GM23338 (cell line): ENCODE data around the gene LRP1B. TPM values are rescaled to one million over a fixed set of nuclear protein-coding genes. Genes with fewer than 3 reads are reported as not detected.
A peak's percentile ranks its signal among the peaks of the same experiment; 100 is the strongest.

ENCODE experiments used
- ATAC-seq: fragments of 200-7000 bp; cut with Tn5 transposase; 3 replicates; pipeline ENCODE4 v1.9.1; 2020
- DNase-seq: peaks from one replicate; pipeline ENCODE4 v3.0.0-alpha.2; 2015; ENCODE audit warnings: low spot score
- H2AFZ ChIP-seq: fragments of 200-600 bp; sonication (generic); 2 replicates; pipeline ENCODE4 v1.8.0; 2016; ENCODE audit warnings: antibody characterized with exemption, mild to moderate bottlenecking, moderate library complexity
- H3F3A ChIP-seq: fragments of 200-600 bp; sonication (generic); replicated peaks from 2 replicates; pipeline ENCODE4 v1.8.0; 2017; ENCODE audit warnings: antibody characterized with exemption, mixed run types, low read depth
- H3K27ac ChIP-seq: fragments of 200-600 bp; sonication (generic); 2 replicates; pipeline ENCODE4 v1.6.1; 2016; ENCODE audit warnings: low read depth
- H3K27me3 ChIP-seq: fragments of 200-600 bp; sonication (generic); 2 replicates; pipeline ENCODE4 v1.8.0; 2016; ENCODE audit warnings: mild to moderate bottlenecking, mixed run types, moderate library complexity; ENCODE audit not compliant: insufficient read depth
- H3K36me3 ChIP-seq: fragments of 200-600 bp; sonication (generic); 2 replicates; pipeline ENCODE4 v1.8.0; 2016; ENCODE audit warnings: mild to moderate bottlenecking; ENCODE audit not compliant: insufficient read depth
- H3K4me1 ChIP-seq: fragments of 200-600 bp; sonication (generic); 2 replicates; pipeline ENCODE4 v1.8.0; 2016; ENCODE audit warnings: mild to moderate bottlenecking, moderate library complexity; ENCODE audit not compliant: insufficient read depth
- H3K4me2 ChIP-seq: fragments of 200-600 bp; sonication (generic); 2 replicates; pipeline ENCODE4 v1.7.1; 2017; ENCODE audit warnings: mixed run types
- H3K4me3 ChIP-seq: fragments of 200-600 bp; sonication (generic); 2 replicates; pipeline ENCODE4 v1.6.1; 2016; ENCODE audit warnings: mixed run types
- H3K79me2 ChIP-seq: fragments of 200-600 bp; sonication (generic); replicated peaks from 2 replicates; pipeline ENCODE4 v1.8.0; 2017; ENCODE audit warnings: mild to moderate bottlenecking; ENCODE audit not compliant: insufficient read depth
- H3K9me2 ChIP-seq: fragments of 200-600 bp; sonication (generic); 2 replicates; pipeline ENCODE4 v1.8.0; 2017; ENCODE audit not compliant: insufficient read depth
- H4K20me1 ChIP-seq: fragments of 200-600 bp; sonication (generic); replicated peaks from 2 replicates; pipeline ENCODE4 v1.8.0; 2017; ENCODE audit warnings: mild to moderate bottlenecking; ENCODE audit not compliant: insufficient read depth
- H3K27ac Mint-ChIP-seq: 2 replicates; pipeline ENCODE4 v1.8.0; 2020; ENCODE audit warnings: inconsistent platforms, mild to moderate bottlenecking, moderate library complexity, mixed read lengths
- H3K27me3 Mint-ChIP-seq: 3 replicates; pipeline ENCODE4 v1.8.0; 2022; ENCODE audit warnings: low read depth, mild to moderate bottlenecking, moderate library complexity, mixed read lengths, inconsistent platforms; ENCODE audit not compliant: insufficient read depth, poor library complexity
- H3K36me3 Mint-ChIP-seq: 3 replicates; pipeline ENCODE4 v1.8.0; 2021; ENCODE audit warnings: low read depth, mild to moderate bottlenecking, inconsistent platforms, moderate library complexity, mixed read lengths
- H3K4me1 Mint-ChIP-seq: 3 replicates; pipeline ENCODE4 v1.8.0; 2020; ENCODE audit warnings: mild to moderate bottlenecking, inconsistent platforms, mixed read lengths
- H3K4me3 Mint-ChIP-seq: 3 replicates; pipeline ENCODE4 v1.8.0; 2021; ENCODE audit warnings: moderate library complexity, mild to moderate bottlenecking, inconsistent platforms, mixed read lengths
- H3K9me3 Mint-ChIP-seq: 3 replicates; pipeline ENCODE4 v1.8.0; 2020; ENCODE audit warnings: moderate library complexity, mild to moderate bottlenecking, inconsistent platforms, mixed read lengths
- NANOG ChIP-seq: IDR thresholded peaks from 2 replicates; pipeline ENCODE4 v1.6.1; 2016; ENCODE audit warnings: antibody characterized with exemption, borderline replicate concordance
- STAT1 ChIP-seq: IDR thresholded peaks from one replicate; pipeline ENCODE4 v1.6.1; 2016; ENCODE audit warnings: antibody characterized with exemption; ENCODE audit not compliant: unreplicated experiment
- polyA plus RNA-seq: library from polyadenylated mRNA; unstranded; fragments of >200 nt; fragmentation: Nextera tagmentation; extraction: Ambion mirVana; gene quantifications from 2 replicates; pipeline ENCODE4 v1.2.1, GENCODE V29; 2016
- total RNA-seq: library from RNA; depleted of rRNA; stranded (reverse); fragments of >200 nt; shearing (Covaris generic); gene quantifications from 2 replicates; pipeline ENCODE4 v1.2.3, GENCODE V29; 2014
- TF ChIP-seq, protein P1 (sequence below): IDR thresholded peaks from one replicate; pipeline ENCODE4 v1.6.1; 2018; ENCODE audit warnings: antibody characterized with exemption; ENCODE audit not compliant: unreplicated experiment
- TF ChIP-seq, protein P2 (sequence below): fragments of 250-450 bp; sonication (Bioruptor Pico); IDR thresholded peaks from 2 replicates; pipeline ENCODE4 v1.5.0; 2020; ENCODE audit warnings: mild to moderate bottlenecking, moderate library complexity
- TF ChIP-seq, protein P3 (sequence below): IDR thresholded peaks from 2 replicates; pipeline ENCODE4 v1.6.1; 2016; ENCODE audit warnings: antibody characterized with exemption

LRP1B gene
- total and polyA plus RNA-seq, 2 experiments from 2014 or later, result 0.15 to 0.97 TPM

DNA sequence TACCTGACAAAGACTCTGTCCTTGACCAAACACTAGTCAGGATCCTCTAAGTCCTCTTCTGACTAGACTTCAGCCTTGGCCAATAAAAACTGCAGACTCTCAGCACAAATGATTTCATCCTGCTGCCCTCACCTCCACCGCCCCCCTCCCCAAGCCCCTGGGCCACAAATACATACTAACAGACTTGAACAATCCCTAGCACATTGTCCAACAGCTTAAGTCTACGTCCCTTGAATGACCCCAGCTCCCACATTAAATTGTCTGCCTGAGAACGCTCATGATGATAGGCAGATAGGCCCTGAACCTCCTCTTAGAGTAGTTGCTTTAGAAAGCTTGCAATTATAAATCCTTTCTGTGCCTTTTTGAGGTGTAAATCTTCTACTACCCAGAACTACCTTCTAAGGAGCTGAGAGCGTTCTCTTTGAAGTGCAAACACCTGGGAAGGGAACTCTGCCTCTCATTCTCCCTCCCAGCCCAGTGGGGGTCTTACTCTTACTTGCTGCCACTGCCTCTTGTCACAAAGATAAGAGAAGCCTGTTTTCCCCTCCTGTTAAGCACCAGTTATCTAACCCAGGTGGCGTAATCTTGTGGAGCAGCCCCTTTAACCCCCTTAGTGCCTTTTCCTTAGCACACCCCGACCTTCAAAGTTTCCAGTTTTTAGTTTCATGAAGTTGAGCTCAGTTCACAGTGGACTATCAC is 1225.6 kb downstream of the LRP1B start:
- no peaks in the 10 kb centered on the region for H3K36me3 Mint-ChIP-seq
- H3F3A ChIP-seq, result no peaks in the 10 kb centered on the region
- TF ChIP-seq, protein P1, sequence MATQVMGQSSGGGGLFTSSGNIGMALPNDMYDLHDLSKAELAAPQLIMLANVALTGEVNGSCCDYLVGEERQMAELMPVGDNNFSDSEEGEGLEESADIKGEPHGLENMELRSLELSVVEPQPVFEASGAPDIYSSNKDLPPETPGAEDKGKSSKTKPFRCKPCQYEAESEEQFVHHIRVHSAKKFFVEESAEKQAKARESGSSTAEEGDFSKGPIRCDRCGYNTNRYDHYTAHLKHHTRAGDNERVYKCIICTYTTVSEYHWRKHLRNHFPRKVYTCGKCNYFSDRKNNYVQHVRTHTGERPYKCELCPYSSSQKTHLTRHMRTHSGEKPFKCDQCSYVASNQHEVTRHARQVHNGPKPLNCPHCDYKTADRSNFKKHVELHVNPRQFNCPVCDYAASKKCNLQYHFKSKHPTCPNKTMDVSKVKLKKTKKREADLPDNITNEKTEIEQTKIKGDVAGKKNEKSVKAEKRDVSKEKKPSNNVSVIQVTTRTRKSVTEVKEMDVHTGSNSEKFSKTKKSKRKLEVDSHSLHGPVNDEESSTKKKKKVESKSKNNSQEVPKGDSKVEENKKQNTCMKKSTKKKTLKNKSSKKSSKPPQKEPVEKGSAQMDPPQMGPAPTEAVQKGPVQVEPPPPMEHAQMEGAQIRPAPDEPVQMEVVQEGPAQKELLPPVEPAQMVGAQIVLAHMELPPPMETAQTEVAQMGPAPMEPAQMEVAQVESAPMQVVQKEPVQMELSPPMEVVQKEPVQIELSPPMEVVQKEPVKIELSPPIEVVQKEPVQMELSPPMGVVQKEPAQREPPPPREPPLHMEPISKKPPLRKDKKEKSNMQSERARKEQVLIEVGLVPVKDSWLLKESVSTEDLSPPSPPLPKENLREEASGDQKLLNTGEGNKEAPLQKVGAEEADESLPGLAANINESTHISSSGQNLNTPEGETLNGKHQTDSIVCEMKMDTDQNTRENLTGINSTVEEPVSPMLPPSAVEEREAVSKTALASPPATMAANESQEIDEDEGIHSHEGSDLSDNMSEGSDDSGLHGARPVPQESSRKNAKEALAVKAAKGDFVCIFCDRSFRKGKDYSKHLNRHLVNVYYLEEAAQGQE, result no peak
- TF ChIP-seq, protein P2, sequence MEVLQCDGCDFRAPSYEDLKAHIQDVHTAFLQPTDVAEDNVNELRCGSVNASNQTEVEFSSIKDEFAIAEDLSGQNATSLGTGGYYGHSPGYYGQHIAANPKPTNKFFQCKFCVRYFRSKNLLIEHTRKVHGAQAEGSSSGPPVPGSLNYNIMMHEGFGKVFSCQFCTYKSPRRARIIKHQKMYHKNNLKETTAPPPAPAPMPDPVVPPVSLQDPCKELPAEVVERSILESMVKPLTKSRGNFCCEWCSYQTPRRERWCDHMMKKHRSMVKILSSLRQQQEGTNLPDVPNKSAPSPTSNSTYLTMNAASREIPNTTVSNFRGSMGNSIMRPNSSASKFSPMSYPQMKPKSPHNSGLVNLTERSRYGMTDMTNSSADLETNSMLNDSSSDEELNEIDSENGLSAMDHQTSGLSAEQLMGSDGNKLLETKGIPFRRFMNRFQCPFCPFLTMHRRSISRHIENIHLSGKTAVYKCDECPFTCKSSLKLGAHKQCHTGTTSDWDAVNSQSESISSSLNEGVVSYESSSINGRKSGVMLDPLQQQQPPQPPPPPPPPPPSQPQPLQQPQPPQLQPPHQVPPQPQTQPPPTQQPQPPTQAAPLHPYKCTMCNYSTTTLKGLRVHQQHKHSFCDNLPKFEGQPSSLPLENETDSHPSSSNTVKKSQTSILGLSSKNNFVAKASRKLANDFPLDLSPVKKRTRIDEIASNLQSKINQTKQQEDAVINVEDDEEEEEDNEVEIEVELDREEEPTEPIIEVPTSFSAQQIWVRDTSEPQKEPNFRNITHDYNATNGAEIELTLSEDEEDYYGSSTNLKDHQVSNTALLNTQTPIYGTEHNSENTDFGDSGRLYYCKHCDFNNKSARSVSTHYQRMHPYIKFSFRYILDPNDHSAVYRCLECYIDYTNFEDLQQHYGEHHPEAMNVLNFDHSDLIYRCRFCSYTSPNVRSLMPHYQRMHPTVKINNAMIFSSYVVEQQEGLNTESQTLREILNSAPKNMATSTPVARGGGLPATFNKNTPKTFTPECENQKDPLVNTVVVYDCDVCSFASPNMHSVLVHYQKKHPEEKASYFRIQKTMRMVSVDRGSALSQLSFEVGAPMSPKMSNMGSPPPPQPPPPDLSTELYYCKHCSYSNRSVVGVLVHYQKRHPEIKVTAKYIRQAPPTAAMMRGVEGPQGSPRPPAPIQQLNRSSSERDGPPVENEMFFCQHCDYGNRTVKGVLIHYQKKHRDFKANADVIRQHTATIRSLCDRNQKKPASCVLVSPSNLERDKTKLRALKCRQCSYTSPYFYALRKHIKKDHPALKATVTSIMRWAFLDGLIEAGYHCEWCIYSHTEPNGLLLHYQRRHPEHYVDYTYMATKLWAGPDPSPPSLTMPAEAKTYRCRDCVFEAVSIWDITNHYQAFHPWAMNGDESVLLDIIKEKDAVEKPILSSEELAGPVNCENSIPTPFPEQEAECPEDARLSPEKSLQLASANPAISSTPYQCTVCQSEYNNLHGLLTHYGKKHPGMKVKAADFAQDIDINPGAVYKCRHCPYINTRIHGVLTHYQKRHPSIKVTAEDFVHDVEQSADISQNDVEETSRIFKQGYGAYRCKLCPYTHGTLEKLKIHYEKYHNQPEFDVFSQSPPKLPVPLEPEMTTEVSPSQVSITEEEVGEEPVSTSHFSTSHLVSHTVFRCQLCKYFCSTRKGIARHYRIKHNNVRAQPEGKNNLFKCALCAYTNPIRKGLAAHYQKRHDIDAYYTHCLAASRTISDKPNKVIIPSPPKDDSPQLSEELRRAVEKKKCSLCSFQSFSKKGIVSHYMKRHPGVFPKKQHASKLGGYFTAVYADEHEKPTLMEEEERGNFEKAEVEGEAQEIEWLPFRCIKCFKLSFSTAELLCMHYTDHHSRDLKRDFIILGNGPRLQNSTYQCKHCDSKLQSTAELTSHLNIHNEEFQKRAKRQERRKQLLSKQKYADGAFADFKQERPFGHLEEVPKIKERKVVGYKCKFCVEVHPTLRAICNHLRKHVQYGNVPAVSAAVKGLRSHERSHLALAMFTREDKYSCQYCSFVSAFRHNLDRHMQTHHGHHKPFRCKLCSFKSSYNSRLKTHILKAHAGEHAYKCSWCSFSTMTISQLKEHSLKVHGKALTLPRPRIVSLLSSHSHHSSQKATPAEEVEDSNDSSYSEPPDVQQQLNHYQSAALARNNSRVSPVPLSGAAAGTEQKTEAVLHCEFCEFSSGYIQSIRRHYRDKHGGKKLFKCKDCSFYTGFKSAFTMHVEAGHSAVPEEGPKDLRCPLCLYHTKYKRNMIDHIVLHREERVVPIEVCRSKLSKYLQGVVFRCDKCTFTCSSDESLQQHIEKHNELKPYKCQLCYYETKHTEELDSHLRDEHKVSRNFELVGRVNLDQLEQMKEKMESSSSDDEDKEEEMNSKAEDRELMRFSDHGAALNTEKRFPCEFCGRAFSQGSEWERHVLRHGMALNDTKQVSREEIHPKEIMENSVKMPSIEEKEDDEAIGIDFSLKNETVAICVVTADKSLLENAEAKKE (CRISPR knock-in tag), result peak; percentile 25; the same call in 1 of the 2 replicates
- TF ChIP-seq NANOG (peak; percentile 54; the same call in 1 of the 2 replicates), STAT1 (no peak)
- TF ChIP-seq, protein P3, sequence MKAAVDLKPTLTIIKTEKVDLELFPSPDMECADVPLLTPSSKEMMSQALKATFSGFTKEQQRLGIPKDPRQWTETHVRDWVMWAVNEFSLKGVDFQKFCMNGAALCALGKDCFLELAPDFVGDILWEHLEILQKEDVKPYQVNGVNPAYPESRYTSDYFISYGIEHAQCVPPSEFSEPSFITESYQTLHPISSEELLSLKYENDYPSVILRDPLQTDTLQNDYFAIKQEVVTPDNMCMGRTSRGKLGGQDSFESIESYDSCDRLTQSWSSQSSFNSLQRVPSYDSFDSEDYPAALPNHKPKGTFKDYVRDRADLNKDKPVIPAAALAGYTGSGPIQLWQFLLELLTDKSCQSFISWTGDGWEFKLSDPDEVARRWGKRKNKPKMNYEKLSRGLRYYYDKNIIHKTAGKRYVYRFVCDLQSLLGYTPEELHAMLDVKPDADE, result no peak
- H3K27ac ChIP-seq, result no peak overlapping the region
- H3K79me2 ChIP-seq, result no peaks in the 10 kb centered on the region
- ATAC-seq (peak; percentile 100), DNase-seq (peak; percentile 92)
- H3K27me3 Mint-ChIP-seq, result peaks cover 13% of the 10 kb centered on the region
- H3K4me2 ChIP-seq, result peak overlapping the region; percentile 39; the same call in 1 of the 2 replicates
- no peak overlapping the region for H3K4me3 ChIP-seq
- no peaks in the 10 kb centered on the region for H4K20me1 ChIP-seq
- peaks cover 6% of the 10 kb centered on the region for H3K4me1 ChIP-seq
- H3K9me2 ChIP-seq, result no peaks in the 10 kb centered on the region
- no peaks in the 10 kb centered on the region for H3K9me3 Mint-ChIP-seq
- H3K4me3 Mint-ChIP-seq, result peak overlapping the region; percentile 6; the same call in 2 of the 3 replicates
- H3K27ac Mint-ChIP-seq, result no peak overlapping the region
- no peaks in the 10 kb centered on the region for H3K36me3 ChIP-seq
- H2AFZ ChIP-seq, result no peak overlapping the region
- peaks cover 25% of the 10 kb centered on the region for H3K27me3 ChIP-seq
- H3K4me1 Mint-ChIP-seq, result peaks cover 16% of the 10 kb centered on the region
